Thyroid gland (tissue), 4 donors: ENCODE measurements around the gene ASAP2.

Source experiments
- CTCF ChIP-seq, 6 experiments: fragments of 200-600 bp in 3 of 6; fragments of 450-650 bp in 3 of 6; sonication (generic) in 3 of 6; IDR thresholded peaks; one replicate each; pipeline ENCODE4 v1.5.1; 2016 to 2019; ENCODE audit warnings: antibody characterized with exemption in 6 of 6, mild to moderate bottlenecking in 2 of 6, inconsistent platforms in 1 of 6, moderate library complexity in 1 of 6
- POLR2A ChIP-seq, 2 donors: fragments of 450-650 bp; IDR thresholded peaks; one replicate each; pipeline ENCODE4 v1.6.1; 2017; ENCODE audit warnings: antibody characterized with exemption in 2 of 2, mild to moderate bottlenecking in 2 of 2, moderate library complexity in 1 of 2

- TF ChIP-seq CTCF (IDR thresholded peaks at IDR 0.05) (no peak), POLR2A (IDR thresholded peaks at IDR 0.05) (no peak)
Observed at GRCh38 chr2:9217838-9218770, 11.5 kb downstream of the ASAP2 start.
